PC-9 (cell line): ENCODE results near the gene SLC35G4.

Experiments
- CTCF ChIP-seq: fragments of 200-600 bp; sonication (generic); conservative IDR thresholded peaks from 2 replicates; pipeline ENCODE4 v1.6.1; 2017; ENCODE audit warnings: mixed run types, antibody characterized with exemption, mild to moderate bottlenecking, moderate library complexity
- EZH2 ChIP-seq: fragments of 200-600 bp; sonication (generic); IDR thresholded peaks from 2 replicates; pipeline ENCODE4 v1.8.0; 2017; ENCODE audit warnings: antibody characterized with exemption, low read depth

DNA sequence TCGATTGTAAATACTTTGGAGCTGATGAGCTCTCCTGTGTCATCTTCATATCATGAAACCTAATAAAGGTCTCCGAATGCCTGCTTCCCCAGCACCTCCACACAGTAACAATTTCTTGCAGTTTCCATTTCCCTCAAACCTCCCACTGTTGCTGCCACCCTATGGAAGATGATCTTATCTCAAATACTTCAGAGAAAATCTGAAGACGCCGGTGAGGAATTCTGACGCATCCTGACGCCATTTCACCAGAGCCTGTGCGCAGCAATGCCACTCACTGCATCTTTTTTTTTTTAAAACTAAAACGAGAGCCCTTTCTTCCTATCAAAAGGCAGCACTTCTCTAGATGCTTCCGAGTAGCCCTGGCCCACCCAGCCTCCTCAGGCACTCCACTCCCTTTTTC lies 47.8 kb downstream of the SLC35G4 start:
- no peak for TF ChIP-seq CTCF
- TF ChIP-seq EZH2, result no peak
